Measurements from ENCODE around the gene SSNA1. TPM values are rescaled to one million over a fixed set of nuclear protein-coding genes. Genes with fewer than 3 reads are reported as not detected.
A peak's percentile ranks its signal among the peaks of the same experiment; 100 is the strongest.

Gene SSNA1
- total RNA-seq, 1 donor from 2014 or later: 97.9 TPM

DNA sequence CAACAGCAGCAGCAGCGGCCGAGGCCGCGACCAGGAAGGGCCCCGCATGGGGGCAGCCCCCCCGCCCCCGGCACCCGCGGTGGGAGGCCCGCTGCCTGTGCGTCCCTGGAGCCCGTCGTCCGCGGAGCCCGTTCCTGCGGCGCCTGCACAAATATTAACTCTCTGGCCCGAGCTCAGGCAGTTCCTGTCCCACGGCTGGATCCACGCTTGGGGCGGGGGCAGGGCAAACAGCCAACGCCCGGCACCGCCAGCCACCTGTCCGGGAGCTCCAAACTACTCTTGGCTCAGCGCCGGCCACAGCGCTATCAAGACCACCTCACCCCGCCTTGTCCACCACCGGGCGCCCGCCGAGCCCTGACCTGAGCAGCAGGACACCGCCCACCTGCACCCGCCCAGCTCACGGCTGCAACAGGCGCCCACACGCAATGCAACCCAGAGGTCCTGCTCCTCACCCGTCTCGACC, 18.5 kb upstream of the SSNA1 start, which contains the start of gene LRRC26:
LRRC26 (minus strand) TSS at position 156 of the 463 bp plus-strand sequence; CDS start at position 48, 108 bp downstream.
- TF ChIP-seq, protein P1, sequence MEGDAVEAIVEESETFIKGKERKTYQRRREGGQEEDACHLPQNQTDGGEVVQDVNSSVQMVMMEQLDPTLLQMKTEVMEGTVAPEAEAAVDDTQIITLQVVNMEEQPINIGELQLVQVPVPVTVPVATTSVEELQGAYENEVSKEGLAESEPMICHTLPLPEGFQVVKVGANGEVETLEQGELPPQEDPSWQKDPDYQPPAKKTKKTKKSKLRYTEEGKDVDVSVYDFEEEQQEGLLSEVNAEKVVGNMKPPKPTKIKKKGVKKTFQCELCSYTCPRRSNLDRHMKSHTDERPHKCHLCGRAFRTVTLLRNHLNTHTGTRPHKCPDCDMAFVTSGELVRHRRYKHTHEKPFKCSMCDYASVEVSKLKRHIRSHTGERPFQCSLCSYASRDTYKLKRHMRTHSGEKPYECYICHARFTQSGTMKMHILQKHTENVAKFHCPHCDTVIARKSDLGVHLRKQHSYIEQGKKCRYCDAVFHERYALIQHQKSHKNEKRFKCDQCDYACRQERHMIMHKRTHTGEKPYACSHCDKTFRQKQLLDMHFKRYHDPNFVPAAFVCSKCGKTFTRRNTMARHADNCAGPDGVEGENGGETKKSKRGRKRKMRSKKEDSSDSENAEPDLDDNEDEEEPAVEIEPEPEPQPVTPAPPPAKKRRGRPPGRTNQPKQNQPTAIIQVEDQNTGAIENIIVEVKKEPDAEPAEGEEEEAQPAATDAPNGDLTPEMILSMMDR (IDR thresholded peaks at IDR 0.05; ENCODE audit: insufficient read depth, low read length, severe bottlenecking): no peak
- H3K4me3 ChIP-seq (ENCODE audit: low read depth, low read length): peak within 1 kb of the TSS; percentile 24

DNA sequence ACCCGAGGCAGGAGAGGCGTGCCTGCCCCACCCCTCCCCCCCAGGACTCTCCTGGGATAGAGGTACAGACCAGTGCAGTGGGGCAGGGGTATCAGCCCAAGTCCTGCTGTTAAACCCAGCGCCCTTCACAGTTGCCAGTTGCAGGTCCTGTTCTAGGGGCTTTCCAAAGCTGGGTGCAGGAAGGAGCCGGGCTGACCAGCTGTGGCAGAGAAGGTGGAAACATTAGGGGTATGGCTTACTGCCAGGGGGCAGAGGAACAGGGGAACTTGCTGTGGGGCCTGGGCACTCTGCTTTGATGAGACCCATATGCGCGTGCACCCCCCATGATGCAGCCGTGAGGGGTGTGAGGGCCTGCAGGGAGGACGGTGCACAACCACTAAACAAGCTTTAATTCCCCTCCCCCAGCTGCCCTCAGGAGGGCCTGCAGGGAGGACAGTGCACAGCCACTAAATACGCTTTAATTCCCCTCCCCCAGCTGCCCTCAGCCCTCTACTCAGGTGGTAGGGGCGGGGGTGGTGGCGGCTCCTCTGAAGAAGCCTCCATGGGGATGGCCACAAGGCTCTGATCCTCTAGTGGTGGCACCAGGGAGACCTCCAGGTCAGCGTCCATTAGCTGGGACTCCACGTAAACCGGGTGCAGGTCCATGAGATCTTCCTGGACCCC, 17.9 kb upstream of the SSNA1 start:
- Histone ChIP-seq H3K4me3 (ENCODE audit: low read depth, low read length) (no peak overlapping the region), H3K27me3 (ENCODE audit: control insufficient read depth, insufficient read depth, low read length) (peaks cover 33% of the 10 kb centered on the region), H3K36me3 (ENCODE audit: control insufficient read depth, insufficient read depth, low read length) (no peaks in the 10 kb centered on the region)
- no peak for DNase-seq (ENCODE audit: low read depth)
- no peak for FAIRE-seq
- TF ChIP-seq, protein P1 (IDR thresholded peaks at IDR 0.05; ENCODE audit: insufficient read depth, low read length, severe bottlenecking): no peak

More for the DNA sequence above, 18.5 kb upstream of the SSNA1 start, which contains the start of gene LRRC26:
- DNase-seq (ENCODE audit: low read depth): no peak
- FAIRE-seq: no peak
- H3K36me3 ChIP-seq (ENCODE audit: control insufficient read depth, insufficient read depth, low read length): no peaks in the 10 kb centered on the region
- peaks cover 28% of the 10 kb centered on the region for H3K27me3 ChIP-seq (ENCODE audit: control insufficient read depth, insufficient read depth, low read length)

DNA sequence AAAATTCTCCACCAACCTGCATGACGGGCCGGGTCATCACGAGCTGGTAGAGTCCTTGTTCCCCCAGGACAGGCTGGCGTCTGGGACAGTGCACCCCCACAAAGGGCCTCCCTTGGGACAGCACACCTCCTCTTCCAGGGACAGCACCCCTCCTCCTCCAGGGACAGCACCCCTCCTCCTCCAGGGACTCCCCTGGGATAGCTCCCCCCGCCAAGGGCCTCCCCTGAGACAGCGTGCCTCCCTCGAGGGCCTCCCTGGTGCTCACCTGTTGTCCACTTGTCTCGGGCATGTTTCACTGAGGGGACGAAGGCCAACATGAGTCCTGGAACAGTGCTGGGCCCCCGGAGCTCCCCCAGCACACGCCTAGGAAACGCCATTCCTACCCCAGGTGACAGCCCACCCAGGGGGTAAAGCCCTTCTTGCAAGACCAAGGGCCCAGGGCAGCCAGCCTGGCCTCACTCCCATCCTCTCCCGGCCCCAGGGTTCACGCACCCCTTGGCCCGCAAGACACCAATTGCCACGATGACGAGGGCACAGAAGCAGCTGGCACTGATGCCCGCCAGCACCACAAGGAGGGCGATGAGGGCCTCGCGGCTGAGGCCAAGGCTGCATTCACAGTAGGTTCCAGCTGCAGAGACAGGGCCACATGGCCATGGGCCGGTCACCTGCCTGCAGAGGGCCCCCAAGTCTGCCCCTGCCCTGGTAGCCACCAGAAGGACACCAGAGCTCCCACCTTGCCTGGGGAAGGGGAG, 17.2 kb upstream of the SSNA1 start:
- H3K4me3 ChIP-seq (ENCODE audit: low read depth, low read length): no peak overlapping the region
- peaks cover 29% of the 10 kb centered on the region for H3K27me3 ChIP-seq (ENCODE audit: control insufficient read depth, insufficient read depth, low read length)
- FAIRE-seq (no peak), DNase-seq (ENCODE audit: low read depth) (no peak)
- no peaks in the 10 kb centered on the region for H3K36me3 ChIP-seq (ENCODE audit: control insufficient read depth, insufficient read depth, low read length)
- TF ChIP-seq, protein P1 (IDR thresholded peaks at IDR 0.05; ENCODE audit: insufficient read depth, low read length, severe bottlenecking): no peak

DNA sequence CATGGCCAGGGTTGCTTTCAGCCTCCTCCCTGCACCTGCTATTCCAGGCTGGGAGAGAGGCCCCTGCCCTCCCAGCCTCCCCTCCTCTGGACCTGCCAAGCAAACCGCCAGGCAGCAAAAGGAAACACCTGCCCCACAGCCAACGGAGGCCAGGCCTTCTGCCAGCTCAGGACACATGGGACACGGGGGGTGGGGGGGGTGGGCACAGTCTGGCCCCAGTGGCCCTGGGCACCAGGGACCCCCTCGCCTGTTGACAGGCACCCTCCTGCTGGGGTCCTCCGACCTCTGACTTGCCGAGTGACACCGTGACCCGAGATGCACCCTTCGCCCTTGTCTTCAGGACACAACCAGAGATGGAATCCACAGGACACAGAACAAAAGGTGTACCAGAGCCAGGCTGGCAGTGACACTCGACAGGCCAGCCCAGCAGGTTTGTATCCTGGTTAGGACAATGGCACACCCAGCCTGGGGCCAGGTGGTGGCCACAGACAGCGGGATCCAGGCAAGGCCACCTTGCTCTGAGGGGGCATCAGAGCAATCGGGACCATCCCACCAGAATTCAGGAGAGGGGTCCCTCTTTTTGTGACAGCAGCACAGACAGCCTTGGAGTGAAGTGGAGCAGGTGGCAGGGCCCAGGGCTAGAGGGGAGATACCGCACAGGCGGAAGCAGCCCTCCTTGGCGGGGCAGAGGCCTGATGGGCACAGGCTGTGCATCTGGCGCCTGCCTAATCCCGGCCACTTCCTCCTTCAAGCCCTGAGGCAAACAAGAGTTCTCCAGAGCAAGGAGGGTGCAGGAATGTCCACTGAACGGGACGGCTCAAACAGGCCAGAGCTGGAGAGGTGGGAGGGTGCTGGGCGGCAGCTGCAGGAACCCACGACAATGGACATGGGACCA, 15.3 kb upstream of the SSNA1 start:
- Histone ChIP-seq H3K4me3 (ENCODE audit: low read depth, low read length) (no peak overlapping the region), H3K27me3 (ENCODE audit: control insufficient read depth, insufficient read depth, low read length) (peaks cover 23% of the 10 kb centered on the region), H3K36me3 (ENCODE audit: control insufficient read depth, insufficient read depth, low read length) (no peaks in the 10 kb centered on the region)
- DNase-seq (ENCODE audit: low read depth): no peak
- FAIRE-seq: no peak
- TF ChIP-seq, protein P1 (IDR thresholded peaks at IDR 0.05; ENCODE audit: insufficient read depth, low read length, severe bottlenecking): no peak

DNA sequence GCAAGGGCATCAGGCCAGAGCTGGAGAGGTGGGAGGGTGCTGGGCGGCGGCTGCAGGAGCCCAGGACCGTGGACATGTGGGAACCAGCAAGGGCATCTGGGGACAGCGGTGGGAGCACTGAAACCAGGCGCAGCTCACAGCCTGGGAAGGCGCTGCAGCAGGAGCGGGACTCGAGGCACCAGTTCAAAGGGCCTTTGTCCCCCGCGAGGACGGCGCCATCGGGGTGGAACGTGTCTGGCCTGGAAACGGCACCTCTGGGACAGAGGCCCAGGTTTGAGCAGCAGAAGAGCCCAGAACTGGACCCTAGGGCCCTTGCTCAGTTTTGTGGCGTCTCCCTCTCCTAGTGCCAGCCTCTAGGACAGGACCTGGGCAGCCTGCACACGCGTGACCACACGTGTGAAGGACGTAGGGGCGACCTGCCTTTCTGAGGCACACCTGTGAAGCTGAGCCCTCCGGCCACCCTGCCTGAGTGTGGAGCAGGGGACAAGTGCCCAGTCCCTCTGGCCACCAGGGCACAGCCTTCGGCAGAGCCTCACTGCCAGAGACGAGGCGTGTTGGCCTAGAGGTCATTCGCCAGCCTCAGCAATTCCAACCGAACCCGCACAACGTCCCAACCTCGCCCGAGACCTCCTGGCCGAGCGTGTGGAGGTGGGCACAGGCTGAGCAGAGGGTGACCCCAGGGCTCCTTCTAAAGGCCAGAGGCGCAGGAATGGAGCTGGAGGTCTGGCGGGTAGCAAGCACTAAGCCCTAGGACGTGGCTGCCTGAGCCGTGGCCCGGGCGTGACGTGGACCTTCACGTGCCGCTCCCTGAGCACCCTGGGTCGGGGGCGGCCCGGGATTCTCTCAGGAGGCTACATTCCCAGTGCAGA, 14.4 kb upstream of the SSNA1 start:
- no peak for DNase-seq (ENCODE audit: low read depth)
- TF ChIP-seq, protein P1 (IDR thresholded peaks at IDR 0.05; ENCODE audit: insufficient read depth, low read length, severe bottlenecking): no peak

More for the DNA sequence above, 14.4 kb upstream of the SSNA1 start:
- H3K4me3 ChIP-seq (ENCODE audit: low read depth, low read length): no peak overlapping the region
- no peaks in the 10 kb centered on the region for H3K36me3 ChIP-seq (ENCODE audit: control insufficient read depth, insufficient read depth, low read length)
- FAIRE-seq: no peak
- H3K27me3 ChIP-seq (ENCODE audit: control insufficient read depth, insufficient read depth, low read length): peaks cover 22% of the 10 kb centered on the region
